HFFc6 (cell line): ENCODE results near the gene TNFAIP3. TPM values are rescaled to one million over a fixed set of nuclear protein-coding genes. Genes with fewer than 3 reads are reported as not detected.

ENCODE experiments used
- DNase-seq: peaks from one replicate; pipeline ENCODE4 v3.0.0-alpha.2; 2018
- H3K27ac Mint-ChIP-seq: 2 replicates; pipeline ENCODE4 v1.8.0; 2020; ENCODE audit warnings: mild to moderate bottlenecking, mixed read lengths
- H3K27me3 Mint-ChIP-seq: 2 replicates; pipeline ENCODE4 v1.8.0; 2021; ENCODE audit warnings: mild to moderate bottlenecking, moderate library complexity, mixed read lengths; ENCODE audit not compliant: insufficient read depth
- H3K36me3 Mint-ChIP-seq: 2 replicates; pipeline ENCODE4 v1.8.0; 2021; ENCODE audit warnings: low read depth, mixed read lengths
- H3K4me1 Mint-ChIP-seq: 2 replicates; pipeline ENCODE4 v1.8.0; 2020; ENCODE audit warnings: low read depth, mixed read lengths
- H3K4me3 Mint-ChIP-seq: 2 replicates; pipeline ENCODE4 v1.8.0; 2020; ENCODE audit warnings: mild to moderate bottlenecking, moderate library complexity, mixed read lengths
- H3K9me3 Mint-ChIP-seq: 2 replicates; pipeline ENCODE4 v1.8.0; 2020; ENCODE audit warnings: mild to moderate bottlenecking, mixed read lengths
- total RNA-seq, 6 experiments: library from RNA; stranded (reverse); fragmentation: NEBNext Ultra II Directional; extraction: Animal tissue kit (Norgen Biotek cat#: 25700); gene quantifications; 2 replicates in 1 of 6; 3 replicates in 5 of 6; pipeline ENCODE4 v1.2.3, GENCODE V29; 2021
- TF ChIP-seq, protein P1 (sequence below): fragments of 200-600 bp; sonication (generic); IDR thresholded peaks from 2 replicates; pipeline ENCODE4 v1.5.0; 2021; ENCODE audit warnings: antibody characterized with exemption, mild to moderate bottlenecking

TNFAIP3 gene
- total RNA-seq, 6 experiments from 2014 or later, result 4.5 to 17.2 (median 7.8) TPM

DNA sequence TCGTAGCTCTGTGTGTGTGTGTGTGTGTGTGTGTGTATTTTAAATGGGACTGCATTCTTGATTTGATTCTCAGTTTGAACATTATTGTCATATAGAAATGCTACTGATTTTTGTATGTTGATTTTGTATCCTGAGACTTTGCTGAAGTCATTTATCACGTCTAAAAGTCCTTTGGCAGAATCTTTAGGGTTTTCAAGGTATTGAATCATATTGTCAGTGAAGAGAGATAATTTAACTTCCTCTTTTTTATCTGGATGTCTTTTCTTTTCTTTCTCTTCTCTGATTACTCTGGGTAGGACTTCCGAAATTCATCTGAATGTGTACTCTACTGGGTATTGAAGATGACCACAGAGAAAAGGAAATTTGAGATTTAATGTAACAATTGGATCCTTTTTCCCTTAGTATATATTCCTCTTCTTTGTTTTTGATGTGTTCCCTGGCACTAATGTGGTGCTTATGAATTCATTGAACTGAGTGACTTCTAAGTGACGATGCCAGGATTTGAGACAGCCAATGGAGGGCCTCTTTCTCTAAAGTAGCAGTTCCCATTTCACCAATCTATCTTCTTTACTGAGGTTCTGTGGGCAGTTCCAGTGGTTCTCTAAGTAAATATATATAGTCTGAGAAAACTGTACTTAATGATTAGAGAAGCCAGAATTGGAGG, 47.6 kb downstream of the TNFAIP3 start:
- H3K4me3 Mint-ChIP-seq, result no peak overlapping the region
- H3K27ac Mint-ChIP-seq, result no peak overlapping the region
- H3K36me3 Mint-ChIP-seq, result peaks cover 5% of the 10 kb centered on the region
- no peak for DNase-seq
- H3K27me3 Mint-ChIP-seq, result no peaks in the 10 kb centered on the region; the same call in 1 of the 2 replicates
- TF ChIP-seq, protein P1, sequence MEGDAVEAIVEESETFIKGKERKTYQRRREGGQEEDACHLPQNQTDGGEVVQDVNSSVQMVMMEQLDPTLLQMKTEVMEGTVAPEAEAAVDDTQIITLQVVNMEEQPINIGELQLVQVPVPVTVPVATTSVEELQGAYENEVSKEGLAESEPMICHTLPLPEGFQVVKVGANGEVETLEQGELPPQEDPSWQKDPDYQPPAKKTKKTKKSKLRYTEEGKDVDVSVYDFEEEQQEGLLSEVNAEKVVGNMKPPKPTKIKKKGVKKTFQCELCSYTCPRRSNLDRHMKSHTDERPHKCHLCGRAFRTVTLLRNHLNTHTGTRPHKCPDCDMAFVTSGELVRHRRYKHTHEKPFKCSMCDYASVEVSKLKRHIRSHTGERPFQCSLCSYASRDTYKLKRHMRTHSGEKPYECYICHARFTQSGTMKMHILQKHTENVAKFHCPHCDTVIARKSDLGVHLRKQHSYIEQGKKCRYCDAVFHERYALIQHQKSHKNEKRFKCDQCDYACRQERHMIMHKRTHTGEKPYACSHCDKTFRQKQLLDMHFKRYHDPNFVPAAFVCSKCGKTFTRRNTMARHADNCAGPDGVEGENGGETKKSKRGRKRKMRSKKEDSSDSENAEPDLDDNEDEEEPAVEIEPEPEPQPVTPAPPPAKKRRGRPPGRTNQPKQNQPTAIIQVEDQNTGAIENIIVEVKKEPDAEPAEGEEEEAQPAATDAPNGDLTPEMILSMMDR, result no peak
- H3K4me1 Mint-ChIP-seq, result peaks cover 33% of the 10 kb centered on the region
- H3K9me3 Mint-ChIP-seq, result peaks cover 7% of the 10 kb centered on the region

DNA sequence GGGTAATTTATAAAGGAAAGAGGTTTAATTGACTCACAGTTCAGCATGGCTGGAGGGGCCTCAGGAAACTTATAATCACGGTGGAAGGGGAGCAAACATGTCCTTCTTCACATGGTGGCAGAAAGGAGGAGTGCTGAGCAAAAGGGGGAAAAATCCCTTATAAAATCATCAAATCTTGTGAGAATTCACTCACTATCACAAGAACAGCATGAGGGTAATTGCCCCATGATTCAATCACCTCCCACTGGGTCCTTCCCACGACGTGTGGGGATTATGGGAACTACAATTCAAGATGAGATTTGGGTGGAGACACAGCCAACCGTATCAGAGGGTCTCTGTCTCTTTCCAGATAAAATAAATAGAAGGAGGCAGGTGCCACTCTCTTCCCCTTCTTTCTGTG, 48.7 kb downstream of the TNFAIP3 start:
- H3K9me3 Mint-ChIP-seq, result peaks cover 7% of the 10 kb centered on the region
- DNase-seq, result no peak
- TF ChIP-seq, protein P1, result no peak
- peaks cover 37% of the 10 kb centered on the region for H3K4me1 Mint-ChIP-seq
- no peaks in the 10 kb centered on the region; the same call in 1 of the 2 replicates for H3K27me3 Mint-ChIP-seq
- no peak overlapping the region for H3K27ac Mint-ChIP-seq
- peaks cover 5% of the 10 kb centered on the region for H3K36me3 Mint-ChIP-seq
- no peak overlapping the region for H3K4me3 Mint-ChIP-seq

DNA sequence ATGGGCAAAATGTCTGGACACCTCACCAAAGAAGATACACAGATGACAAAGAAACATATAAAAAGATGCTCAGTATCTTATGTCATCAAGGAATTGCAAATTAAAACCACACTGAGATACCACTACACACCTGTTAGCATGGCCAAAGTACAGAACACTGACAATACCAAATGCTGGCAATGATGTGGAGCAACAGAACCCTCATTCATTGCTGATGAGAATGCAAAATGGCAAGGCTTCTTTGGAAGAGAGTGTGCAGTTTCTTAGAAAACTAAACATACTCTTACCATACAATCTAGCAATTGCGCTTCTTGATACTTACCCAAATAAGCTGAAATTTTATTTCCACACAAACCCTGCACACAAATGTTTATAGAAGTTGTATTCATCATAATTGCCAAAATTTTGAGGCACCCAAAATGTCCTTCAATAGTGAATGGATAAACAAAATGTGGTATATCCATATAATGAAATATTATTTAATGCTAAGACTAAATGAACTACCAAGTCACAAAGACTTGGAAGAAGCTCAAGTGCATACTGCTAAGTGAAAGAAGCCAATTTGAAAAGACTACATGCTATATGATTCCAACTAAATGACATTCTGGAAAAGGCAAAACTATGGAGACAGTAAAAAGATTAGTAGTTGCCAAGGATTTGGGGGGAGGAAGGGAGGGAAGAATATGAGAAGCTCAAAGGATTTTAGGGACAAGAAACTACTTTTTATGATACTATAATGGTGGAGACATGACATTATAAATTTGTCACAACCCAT, 50.7 kb downstream of the TNFAIP3 start:
- TF ChIP-seq, protein P1, result no peak
- Mint-ChIP-seq H3K36me3 (peaks cover 5% of the 10 kb centered on the region), H3K4me3 (no peak overlapping the region), H3K9me3 (peaks cover 7% of the 10 kb centered on the region), H3K4me1 (peaks cover 26% of the 10 kb centered on the region), H3K27ac (no peak overlapping the region), H3K27me3 (peaks cover 2% of the 10 kb centered on the region; the same call in 1 of the 2 replicates)
- no peak for DNase-seq

DNA sequence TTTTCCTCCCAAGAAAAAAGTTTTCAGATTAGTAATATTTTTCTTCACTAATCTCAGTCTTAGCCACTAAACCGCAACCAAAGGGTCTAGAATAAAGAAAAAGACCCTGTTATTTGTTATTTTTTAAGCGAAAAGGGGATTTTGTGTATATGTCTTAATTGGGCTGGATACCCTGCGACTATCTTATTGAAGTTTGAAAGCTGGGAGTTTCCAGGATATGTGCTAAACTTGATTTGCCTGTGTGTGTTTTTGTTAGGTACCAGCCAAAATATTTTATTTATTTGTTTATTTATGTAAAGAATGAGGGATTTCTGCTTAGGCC, 52.4 kb downstream of the TNFAIP3 start:
- TF ChIP-seq, protein P1, result no peak
- peaks cover 31% of the 10 kb centered on the region for H3K4me1 Mint-ChIP-seq
- H3K27ac Mint-ChIP-seq, result no peak overlapping the region
- no peaks in the 10 kb centered on the region for H3K36me3 Mint-ChIP-seq
- no peak for DNase-seq
- no peaks in the 10 kb centered on the region for H3K9me3 Mint-ChIP-seq
- H3K27me3 Mint-ChIP-seq, result peaks cover 2% of the 10 kb centered on the region; the same call in 1 of the 2 replicates
- no peak overlapping the region for H3K4me3 Mint-ChIP-seq

DNA sequence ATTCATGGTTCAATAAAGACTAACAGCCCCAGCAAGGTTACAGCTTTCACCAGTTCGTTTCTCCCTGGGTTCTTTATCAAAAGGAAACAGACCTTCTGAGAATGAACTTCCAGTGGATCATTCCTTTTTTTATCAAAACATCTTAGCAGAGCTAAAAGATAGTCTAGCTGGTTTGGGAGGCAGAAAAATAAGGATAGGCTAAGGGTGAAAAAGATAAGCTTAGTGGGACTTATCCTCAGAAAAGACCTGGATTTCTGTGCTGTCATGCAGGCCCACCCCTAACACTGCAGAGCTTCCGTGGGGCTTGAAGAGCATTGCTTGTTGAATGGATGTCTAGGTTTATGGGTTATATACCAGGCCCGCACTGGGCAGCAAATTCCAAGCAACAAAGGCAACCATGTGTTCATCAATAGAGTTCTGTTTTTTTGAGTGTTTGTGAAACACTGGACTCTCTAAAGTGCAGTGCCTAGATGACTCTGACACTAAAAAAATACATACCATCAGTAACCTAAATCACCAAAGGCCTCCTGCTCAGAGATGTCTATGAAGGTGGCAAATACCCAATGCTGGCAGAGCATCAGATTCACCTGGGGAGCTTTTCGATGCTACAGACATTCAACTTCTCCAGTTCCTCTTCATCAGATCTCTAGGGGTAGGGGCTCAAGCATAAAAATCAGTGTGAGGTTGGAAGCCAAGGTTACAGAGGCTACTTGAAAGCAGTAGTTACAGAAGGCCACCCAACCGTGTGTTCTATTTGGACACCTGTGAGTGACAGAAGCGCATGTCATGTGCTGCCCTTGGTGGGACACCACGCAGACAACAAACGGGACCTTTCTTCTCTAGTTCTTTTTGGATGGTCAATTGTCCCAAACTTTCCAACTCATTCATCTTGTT, 53.0 kb downstream of the TNFAIP3 start:
- Mint-ChIP-seq H3K4me3 (no peak overlapping the region), H3K9me3 (no peaks in the 10 kb centered on the region), H3K27ac (no peak overlapping the region), H3K36me3 (no peaks in the 10 kb centered on the region), H3K27me3 (peaks cover 2% of the 10 kb centered on the region; the same call in 1 of the 2 replicates), H3K4me1 (peaks cover 37% of the 10 kb centered on the region)
- TF ChIP-seq, protein P1, result no peak
- no peak for DNase-seq
